ENCODE measurements around the gene FDXACB1.

- no peak for TF ChIP-seq EZH2 (IDR thresholded peaks at IDR 0.05)
- TF ChIP-seq POLR2AphosphoS5 (IDR thresholded peaks at IDR 0.05; ENCODE audit: borderline replicate concordance, low read depth, low read length), result no peak
Measured at GRCh38 chr11:111913031-111913861, 34.3 kb upstream of the FDXACB1 start.
